CD4-positive, alpha-beta T cell treated with Interferon gamma for 1 hour (primary cell): ENCODE results near the gene KRT3.
"Not testable (repeated sequence)": the region's sequence is repeated elsewhere in the genome, so short reads cannot be mapped to it uniquely, and the experiment has no call there.

ENCODE experiments used
- DNase-seq: peaks from one replicate; pipeline ENCODE4 v3.0.0-alpha.2; 2020

KRT3 gene

DNA sequence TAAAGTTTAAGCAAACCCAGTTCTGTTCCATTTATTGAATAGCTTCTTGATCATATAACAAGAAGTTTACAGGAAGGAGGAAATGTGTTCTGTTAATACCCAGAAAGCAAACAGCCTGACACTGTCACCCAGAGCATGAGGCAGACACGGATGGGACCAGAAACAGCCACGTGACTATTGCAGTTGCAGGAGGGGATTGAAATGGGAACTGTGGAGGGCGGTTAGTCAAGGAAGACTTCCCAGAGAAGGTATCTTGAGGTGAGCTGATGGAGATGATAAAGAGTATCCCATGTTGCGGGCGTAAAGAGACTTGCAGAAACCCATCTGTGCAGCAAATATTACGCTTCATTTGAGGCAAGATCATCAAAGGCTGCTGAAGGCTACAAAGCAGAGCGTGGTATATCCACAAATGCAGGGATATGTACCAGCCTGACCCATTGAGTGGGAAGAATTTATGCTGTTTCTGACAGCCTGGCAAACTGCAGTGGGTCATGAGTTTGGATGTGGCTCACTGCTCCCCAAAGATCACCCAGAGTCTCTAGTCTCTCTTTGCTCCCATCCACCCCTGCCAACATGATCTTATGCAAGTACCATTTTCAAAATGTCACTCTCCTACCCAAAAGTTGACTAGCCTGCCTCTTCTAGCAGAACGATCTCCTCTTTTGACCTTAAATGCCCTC, 39.5 kb downstream of the KRT3 start:
- no peak for DNase-seq

DNA sequence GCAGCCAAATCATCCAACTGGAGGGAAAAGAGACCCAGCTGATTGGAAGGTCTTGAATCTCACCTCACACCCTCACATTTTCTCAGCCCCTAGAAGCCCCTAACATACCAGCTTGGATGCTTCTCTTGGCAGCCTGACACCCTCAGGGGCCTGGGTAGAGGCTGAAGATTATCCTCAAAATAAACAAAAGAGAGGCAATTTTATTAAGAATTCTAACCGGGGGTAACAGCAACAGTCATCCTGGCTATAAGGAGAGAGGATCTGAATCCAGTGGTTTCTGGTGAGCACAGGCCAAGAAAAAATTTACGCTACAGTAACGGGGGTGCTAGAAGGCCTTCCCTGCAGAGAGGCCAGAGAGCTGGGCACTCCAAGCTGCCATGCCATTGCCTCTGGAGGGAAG, 40.4 kb downstream of the KRT3 start:
- no peak for DNase-seq

DNA sequence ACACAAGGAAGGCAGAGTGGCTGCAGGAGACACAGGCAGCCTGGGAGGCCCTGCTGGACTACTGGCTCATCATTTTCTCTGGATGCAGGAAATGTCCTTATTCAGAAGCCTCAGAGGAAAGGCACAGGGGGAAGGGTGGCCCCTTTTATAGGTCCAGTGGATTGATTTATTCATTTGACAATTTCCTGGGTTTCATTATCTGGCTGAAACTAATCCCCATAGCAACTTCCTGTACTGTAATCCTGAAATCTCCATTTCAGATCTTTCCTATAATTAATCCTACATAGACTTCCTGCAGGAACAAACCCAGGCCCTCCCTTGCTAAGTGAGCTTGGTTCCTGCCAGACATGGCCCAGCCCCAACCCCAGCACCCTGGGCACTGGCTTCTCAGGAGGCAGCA, 41.8 kb downstream of the KRT3 start:
- DNase-seq, result no peak

DNA sequence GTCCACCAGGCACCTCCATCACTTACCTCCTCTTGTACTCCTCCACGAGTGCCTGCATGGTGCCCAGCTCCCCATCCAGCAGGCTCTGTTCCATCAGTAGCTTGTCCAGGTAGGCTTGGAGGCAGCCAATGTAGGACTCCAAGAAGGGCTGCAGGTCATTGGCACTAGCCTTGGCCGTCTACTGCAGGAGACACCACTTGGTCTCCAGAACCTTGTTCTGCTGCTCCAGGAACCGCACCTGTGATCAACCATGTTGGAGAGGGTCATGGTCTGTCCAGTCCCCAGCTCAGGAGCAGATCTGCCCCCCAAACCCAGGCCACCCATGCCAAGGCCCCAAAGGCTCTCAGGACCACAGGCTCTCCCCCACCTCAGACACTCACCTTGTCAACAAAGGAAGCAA, 42.6 kb downstream of the KRT3 start:
- no peak for DNase-seq

DNA sequence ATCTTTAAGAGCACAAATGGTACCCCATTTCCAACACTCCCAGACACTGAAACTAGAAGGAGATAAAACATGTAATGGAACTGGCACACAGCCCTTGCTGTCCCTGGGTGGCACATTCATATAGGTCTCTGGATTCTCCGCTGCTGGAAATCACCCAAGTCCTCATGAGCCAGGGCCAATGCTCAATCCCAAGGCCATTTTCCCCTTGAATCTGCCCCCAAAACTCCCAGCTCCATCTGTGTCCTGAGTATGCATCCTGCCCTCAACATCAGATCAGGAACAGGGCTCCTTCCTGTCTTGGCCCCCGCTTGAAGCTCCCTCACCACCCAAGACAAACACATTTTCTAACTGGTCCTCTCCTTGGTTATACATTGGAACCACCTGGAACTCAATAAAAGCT, 43.4 kb downstream of the KRT3 start:
- no peak for DNase-seq

DNA sequence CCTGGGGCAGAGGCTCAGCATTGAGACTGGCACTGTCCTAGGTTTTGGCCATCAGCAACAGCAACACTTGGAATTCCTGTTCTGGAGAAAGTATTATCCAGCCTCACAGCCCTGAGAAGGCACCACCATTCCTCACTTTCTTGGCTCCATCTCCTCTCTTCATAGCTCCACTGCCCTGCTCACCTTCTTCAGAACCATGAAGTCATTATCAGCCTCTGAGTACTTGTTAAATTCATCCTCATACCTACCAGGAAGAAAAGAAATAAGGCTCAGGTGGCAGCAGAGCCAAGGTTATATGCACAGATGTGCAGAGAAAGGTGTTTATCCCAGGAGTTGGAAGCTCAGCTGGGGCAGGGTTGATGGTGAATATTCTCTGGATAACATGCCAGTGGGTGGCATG, 44.1 kb downstream of the KRT3 start:
- no peak for DNase-seq

DNA sequence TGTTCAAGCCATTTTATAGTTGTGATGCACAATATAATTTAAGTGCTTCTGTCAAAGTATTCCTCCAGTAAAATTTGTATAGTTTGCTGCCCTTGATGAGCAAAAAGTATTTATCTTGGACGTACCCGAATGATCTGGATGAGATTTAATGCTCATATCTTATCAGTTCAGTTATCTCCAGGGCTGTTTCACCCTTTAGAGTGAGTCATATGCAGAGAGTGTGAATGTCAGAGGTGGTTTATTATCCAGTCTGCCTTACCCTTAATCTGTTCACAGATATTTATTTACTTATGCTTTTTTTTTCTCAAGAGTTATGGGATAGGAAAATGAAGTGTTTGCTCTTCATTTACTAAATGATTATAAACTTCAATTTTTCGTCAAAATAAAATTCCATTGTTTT, 45.4 kb downstream of the KRT3 start:
- not testable (repeated sequence) for DNase-seq

DNA sequence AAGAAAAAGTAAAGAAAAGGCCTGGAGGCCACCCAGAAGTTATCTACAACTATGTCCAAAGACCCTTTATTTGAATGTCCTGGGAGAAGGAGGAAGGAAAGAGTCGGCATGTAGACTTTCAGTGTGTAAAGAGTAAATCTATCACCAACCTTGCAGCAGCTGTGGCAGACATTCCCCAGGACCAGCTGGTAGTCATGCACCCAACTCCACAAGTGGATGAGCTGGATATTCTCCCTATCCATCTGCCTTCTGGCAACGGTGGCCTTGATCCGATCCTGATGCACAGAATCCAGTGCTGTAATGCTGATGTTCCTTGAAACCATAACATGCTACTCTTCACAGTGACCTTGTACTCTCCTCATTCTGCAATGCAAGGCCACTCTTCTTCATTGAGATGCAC, 46.1 kb downstream of the KRT3 start:
- no peak for DNase-seq

DNA sequence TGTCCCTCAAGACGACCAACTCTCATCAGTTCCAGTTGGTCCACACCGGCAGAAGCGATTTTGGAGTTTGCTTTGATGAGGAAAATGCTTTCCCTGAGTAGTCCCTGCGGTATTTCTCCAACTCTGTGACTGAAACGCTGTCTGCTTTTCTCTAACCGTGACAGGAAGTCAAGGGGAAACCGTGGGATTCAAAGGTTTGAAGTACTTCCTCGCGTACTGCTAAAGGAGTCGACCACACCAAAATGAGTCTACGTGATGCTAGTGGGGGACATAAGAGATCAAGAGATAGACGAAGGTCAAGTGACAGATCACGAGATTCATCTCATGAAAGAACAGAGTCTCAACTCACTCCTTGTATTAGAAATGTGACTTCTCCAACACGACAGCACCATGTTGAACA, 47.3 kb downstream of the KRT3 start:
- DNase-seq, result no peak

DNA sequence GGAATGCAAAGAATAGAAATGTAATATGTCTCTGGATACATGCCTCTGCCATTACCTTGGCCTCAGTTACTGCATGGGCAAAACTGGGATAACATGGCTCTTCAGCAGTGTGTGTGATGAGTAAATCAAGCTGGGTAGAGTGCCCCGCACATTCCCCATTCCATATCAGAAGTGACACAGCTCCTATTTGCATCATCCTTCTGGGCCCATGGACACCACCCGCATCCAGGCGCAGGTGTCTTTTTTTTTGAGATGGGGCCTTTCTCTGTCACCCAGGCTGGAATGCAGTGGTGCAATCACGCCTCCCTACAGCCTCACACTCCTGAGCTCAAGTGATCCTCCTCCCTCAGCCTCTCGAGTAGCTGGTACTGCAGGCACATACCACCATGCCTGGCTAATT, 50.4 kb downstream of the KRT3 start:
- no peak for DNase-seq

DNA sequence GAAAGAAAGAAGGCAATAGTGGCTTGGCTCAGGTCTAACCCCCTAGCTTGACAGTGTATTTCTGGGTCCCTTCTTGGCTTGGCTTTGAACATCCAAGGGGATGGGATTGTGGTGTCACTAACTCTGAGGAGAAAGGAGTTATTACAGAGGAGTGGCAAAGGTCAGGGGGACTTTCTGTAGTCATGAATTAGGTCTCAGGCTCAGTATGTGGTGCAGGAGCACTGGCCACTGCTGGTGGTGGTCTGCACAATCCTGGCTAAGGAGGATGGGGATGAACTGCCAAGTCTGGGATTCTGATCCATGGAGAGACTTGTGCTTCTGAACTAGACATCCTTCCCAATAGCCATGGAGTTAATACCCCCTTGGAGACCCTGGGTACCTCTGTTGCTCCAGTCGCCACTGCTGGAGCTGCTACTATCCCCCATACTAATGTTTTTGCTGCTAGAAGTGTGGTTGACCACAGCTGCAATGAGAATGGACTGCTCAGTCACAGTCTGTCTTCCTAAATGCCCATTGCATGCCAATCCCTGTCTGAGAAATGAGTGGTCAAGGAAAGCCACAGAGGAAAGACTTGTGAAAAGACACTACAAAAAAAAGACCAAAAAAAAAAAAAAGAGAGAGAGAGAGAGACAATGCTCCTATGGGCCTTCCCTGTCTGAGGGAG, 51.3 kb downstream of the KRT3 start:
- DNase-seq, result no peak

DNA sequence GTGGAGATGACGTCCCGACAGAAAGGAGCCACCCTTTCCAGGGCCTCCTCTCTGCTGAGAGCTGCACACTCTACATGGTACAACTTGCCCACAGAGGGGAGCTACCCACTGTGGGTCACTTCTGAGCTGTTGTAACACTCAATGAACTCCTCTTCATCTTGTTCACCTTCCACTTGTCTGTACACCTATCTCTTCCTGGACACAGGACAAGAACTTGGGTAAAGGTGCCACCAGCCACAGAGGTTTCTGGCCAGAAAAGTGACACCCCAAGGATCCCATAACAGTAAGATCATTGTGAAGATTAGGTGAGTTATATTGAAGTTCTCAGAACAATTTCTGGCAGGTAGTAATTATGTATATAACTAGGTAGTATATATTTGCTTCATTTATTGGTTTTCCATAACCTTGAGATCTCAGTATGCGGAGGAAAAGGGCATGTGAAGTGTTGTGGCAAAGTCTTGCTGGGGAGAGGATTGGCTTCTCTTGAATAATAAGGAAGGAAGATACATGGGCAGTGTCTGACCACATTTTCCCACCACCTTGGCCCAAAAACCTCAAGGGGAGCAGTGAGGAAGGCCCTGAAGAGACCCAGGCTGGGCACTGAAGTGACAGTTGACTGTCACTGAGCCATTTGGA, 53.0 kb downstream of the KRT3 start:
- DNase-seq, result no peak

DNA sequence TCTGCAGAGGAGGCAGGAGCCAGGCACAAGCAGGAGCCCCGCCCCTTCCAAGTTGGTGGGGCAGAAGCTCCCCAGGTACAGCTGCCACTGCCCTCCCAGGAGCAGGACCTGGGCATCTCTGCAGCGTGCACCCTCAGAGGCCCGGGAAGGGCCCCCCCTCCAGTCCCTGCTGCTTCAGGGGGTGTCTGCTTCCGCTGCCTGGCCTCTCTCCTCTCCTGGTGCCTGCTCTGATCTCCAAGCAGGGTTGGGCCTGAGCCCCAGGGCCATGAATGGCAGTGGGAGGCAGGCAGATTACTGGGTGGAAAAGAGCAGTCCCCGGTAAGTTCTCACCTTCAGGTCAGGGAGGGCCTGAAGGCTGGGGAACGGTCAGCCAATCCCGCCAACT, 53.7 kb downstream of the KRT3 start:
- DNase-seq, result no peak

DNA sequence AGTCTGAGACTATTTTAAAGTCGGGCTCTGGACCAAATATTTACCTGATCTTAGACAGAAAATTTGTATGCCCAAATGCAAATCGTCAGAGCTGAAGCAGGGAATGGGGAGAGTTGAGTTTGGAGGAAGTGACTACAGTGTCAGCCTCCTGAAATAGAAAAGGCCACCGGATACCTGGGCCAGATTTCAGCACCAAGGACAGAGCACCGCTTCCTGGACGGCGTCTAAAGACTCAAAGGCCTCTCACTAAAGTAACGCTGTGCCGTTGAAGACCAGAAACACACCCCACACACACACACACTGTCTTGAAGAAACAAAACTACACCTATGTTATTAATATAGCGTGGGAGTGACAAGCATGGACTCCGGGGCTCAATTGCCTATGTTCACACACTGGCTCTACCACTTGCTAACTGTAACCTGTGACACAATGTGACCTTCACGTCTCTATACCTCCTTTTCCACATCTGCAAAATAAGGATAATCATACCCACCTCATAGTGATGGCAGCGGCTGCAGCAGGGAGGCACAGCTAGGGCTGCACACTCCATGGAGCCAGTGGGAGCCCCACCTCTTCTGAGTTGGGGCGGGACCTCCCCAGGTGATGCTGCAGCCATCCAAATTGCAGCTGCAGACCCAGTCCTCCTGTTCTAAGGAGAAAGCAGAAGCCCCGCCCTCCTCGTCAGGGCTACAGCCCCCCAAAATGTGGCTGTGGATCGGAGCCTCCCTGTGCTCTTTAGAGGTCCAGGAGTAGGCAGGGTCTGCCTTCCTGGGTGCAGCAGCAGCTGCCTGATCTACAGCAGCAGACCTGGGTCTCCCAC, 54.3 kb downstream of the KRT3 start:
- DNase-seq, result no peak

DNA sequence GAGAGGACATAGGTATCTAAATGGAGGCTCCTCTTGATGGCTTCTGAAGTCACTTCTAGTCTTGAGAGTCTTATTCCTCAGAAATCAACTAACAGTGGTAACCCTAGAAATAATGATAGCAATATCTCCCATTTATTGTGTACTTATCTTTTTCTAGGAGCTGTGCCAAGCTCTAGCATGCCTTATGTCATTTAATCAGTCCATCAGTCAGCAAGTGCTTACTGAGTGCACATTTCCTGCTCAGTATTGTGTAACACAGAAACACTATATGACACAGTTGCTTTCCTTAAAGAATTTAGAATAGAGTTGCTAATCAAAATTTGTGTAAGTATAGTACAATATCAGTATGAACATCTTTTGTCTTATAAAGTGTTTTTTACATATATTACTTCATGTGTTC, 55.3 kb downstream of the KRT3 start:
- no peak for DNase-seq

DNA sequence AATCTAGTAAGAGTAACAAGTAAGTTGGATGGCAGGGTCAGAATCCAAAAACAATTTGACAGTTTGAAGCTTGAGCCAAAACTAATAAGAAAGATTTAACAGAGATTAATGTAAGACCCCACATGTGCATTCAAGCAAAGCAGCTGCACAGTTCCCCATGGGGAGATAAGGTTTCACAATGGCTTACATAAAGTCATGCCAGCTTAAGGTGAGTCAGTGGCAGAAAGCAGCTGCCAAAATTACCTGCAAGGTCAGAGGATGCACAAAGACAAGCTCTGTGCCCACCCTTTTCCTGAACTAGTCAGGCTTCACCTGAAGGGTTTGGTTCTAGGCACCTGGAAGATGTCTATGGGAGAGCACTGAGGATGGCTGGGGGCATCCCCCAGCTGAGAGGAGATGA, 56.0 kb downstream of the KRT3 start:
- DNase-seq, result no peak
